GM18507 (cell line): ENCODE data around the gene PDSS2.
A peak's percentile ranks its signal among the peaks of the same experiment; 100 is the strongest.

Experiments
- DNase-seq: peaks from one replicate; pipeline ENCODE4 v3.0.0; 2011; ENCODE audit warnings: low read depth; ENCODE audit not compliant: insufficient read length; ENCODE audit errors: extremely low spot score
- FAIRE-seq: peaks from 2 replicates; lab custom pipeline; 2011; peaks lifted over from hg19 to GRCh38; lab: Jason Lieb, UNC

PDSS2 gene

GRCh38 chr6:107244742-107245480, 214.5 kb downstream of the PDSS2 start:
- DNase-seq: no peak
- no peak for FAIRE-seq

DNA sequence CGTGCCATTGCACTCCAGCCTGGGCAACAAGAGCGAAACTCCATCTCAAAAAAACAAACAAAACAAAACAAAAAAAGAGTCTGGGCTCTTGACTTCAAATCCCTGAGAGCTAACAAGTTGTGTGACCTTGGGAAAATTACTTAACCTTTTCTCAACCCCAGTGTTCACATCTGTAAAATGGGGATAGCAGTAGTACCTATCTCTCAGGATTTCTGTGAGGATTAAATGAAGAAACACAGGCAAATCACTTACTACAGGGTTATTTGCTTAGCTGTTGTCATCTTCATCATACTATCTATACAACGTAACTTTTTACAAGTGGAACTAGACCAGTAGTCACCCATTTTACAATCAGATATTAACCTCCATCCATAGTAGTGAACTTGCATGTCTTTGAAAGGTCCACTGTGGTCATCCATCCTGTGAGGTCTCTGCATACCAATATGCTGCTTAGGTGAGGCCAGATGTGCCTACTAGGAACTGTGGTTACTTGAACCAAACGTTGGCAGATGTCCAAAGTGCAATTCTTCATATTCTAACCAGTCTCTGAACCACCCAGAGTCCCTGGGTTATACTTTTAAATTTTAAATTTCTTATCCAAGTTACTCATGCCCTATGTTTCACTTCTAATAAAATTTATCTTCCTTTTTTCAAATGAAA, 215.2 kb downstream of the PDSS2 start:
- no peak for DNase-seq
- peak; percentile 56 for FAIRE-seq

DNA sequence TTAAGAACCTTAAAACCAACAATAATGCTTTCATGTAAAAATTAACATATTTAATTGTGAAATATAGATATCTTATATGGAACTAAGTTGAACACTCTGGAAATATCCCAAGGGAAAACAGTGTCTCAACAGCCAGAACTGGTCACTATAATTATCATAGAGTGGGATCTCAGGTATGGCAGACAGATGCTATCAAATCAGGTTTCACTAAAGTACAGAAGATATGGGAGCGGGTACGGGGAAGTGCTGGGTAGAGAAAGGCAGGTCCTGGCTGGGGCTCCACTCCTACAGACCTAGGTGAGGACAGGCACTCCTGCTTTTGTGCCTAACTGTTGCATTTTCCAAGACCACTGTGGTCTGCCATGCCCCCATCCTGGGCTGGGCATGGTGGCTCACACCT, 215.9 kb downstream of the PDSS2 start:
- FAIRE-seq: no peak
- DNase-seq: no peak

- FAIRE-seq: no peak
- DNase-seq: no peak
Observed at GRCh38 chr6:107237992-107238660, 221.2 kb downstream of the PDSS2 start.

DNA sequence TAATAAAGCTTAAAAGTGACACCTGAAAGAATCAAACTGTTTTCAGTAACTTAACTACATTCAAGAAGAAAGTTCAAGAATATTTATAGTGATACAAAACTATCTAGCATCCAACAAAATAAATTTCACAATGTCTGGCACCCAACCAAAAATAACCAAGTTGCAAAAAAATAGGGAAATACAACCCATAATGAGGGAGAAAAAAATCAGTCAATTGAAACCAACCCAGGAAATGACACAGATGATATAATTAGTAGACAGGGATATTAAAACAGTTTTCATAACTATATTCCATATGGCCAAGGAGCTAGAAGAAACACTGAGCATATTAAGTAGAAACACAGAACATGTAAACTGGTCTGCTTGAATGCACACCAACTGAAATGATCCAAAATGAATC, 223.9 kb downstream of the PDSS2 start:
- no peak for FAIRE-seq
- no peak for DNase-seq

DNA sequence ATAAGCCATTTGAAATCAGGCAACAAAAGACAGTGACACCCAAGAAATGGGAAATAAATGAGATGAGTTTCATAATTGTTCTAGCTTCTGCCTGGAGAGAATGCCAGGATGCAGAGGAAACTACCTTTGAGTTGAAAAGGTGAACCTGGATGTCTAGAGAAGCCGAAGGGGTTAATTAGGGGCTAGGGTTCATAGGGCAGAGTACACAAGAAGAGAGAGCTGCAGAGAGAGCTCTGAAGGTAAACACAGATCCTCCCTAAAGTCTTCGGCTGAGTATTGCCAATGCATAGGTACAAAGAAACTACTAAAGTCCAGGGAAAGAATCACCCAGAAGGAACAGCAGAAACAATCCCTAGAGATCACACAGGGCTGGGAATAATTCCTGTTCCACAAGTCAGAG, 224.4 kb downstream of the PDSS2 start:
- DNase-seq: no peak
- no peak for FAIRE-seq

DNA sequence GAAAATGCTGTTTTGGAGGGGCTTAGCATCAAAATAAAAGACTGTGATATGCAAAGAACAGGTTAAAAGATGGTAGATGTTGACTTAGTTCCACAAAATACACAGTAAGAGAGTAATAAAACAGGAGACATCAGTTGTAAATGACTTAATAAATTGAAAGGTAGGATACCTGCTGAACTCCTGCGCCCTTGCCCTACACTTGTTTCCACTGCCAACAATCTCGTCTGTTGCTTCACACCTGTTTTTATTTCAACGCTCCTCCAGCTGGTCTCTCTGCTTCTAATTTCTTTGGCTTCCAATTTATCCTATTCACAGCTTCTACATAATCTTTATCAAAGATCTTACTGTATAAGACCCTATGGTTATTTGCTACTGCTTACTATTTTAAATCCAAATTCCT, 228.1 kb downstream of the PDSS2 start:
- FAIRE-seq (no peak), DNase-seq (no peak)

- DNase-seq (no peak), FAIRE-seq (no peak)
Observed at GRCh38 chr6:107230448-107230847, 228.9 kb downstream of the PDSS2 start.

DNA sequence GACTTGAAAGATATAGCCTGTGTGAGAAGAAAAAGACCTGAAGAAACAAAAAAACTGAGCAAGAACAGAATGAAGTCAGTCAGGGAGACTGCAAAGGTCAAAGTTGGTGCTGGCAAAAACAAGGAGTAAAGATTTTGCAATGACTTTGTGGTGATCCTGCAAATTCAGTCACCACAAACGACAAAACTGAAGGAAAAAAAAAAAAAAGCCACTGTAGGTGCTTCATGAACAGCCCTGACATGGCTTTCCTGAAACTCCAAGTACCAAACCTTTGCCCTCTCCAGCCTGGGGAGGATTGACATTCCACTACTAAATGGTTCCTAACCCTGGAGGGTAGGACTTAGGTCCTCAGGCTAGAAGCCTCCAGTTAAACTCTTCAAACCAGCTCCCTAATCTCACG, 229.3 kb downstream of the PDSS2 start:
- FAIRE-seq (no peak), DNase-seq (no peak)

DNA sequence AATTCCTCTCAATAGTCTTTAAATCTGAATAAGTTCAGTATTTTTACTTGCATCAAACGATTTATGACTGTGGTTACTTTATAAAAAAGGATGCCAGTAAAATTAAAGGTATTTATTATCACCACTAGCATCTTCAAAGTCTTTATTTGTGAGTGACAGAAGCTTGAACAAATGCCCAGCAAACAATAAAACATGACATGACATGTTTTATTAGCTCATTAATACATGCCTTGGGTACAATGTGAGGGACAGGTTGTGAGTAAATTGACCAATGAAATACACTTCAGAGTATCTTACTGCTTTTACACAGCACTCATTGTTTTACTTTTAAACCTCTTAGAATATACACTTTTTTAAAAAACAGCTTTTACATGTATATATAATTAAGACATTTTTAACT, 230.6 kb downstream of the PDSS2 start:
- no peak for DNase-seq
- no peak for FAIRE-seq

DNA sequence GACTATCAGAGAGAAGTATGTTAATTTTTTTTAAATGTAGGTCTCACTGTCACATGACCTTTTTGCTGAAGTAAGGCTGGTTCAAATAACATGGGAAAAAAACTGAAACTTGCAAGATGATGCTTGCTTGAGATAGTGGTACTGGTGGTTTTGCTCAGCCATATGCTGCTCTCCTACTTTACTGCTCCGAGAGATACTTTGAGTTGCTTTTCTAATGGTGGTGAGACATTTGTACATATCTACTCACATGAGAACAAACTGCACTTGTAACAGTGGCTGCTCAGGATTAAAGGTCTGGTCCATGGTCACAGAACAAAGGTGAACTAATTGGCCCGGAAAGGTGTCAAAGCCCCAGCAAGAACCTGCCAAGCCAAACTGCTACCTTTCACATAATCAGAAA, 237.8 kb downstream of the PDSS2 start:
- FAIRE-seq: no peak
- no peak for DNase-seq

DNA sequence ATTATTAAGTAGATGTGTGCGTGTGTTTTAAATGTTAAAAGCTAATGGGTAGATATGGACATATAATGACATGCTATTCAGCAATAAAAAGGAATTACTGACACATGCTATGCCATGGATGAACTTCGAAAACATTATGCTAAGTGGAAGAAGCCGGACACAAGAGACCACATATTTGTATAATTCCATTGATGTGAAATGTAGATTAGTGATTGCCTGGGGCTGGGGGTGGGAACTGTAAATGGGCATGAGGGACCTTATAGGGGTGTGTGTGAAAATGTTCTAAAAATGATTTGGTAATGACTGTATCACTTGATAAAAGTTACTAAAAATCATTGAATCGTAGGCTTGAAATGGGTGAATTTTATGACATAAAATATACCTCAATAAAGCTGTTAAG, 239.5 kb downstream of the PDSS2 start:
- FAIRE-seq (peak; percentile 59), DNase-seq (no peak)

- no peak for FAIRE-seq
- no peak for DNase-seq
Observed at GRCh38 chr6:107218142-107218541, 241.2 kb downstream of the PDSS2 start.

DNA sequence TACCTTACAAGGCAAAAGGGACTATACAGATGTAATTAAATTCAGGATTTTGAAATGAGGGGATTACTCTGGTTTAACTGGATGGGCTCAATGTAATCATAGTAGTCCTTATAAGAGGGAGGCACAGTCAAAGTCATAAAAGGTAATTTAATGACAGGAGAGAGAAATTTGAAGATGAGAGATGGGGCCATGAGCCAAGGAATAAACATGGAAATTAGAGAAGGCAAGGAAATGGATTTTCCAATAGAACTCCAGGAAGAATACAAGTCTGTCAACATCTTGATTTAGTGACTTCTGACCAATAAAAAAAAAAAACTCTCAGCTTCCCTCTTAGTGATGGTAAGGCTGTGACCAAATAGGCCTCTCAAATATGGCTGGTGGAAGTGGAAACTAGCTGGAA, 242.1 kb downstream of the PDSS2 start:
- no peak for DNase-seq
- no peak for FAIRE-seq

- FAIRE-seq: no peak
Observed at GRCh38 chr6:107216197-107216933, 243.0 kb downstream of the PDSS2 start.

GRCh38 chr6:107215334-107215733, 244.0 kb downstream of the PDSS2 start:
- DNase-seq: no peak
- no peak for FAIRE-seq

More at GRCh38 chr6:107216197-107216933, 243.0 kb downstream of the PDSS2 start:
- no peak for DNase-seq

GRCh38 chr6:107214655-107215054, 244.7 kb downstream of the PDSS2 start:
- no peak for FAIRE-seq

DNA sequence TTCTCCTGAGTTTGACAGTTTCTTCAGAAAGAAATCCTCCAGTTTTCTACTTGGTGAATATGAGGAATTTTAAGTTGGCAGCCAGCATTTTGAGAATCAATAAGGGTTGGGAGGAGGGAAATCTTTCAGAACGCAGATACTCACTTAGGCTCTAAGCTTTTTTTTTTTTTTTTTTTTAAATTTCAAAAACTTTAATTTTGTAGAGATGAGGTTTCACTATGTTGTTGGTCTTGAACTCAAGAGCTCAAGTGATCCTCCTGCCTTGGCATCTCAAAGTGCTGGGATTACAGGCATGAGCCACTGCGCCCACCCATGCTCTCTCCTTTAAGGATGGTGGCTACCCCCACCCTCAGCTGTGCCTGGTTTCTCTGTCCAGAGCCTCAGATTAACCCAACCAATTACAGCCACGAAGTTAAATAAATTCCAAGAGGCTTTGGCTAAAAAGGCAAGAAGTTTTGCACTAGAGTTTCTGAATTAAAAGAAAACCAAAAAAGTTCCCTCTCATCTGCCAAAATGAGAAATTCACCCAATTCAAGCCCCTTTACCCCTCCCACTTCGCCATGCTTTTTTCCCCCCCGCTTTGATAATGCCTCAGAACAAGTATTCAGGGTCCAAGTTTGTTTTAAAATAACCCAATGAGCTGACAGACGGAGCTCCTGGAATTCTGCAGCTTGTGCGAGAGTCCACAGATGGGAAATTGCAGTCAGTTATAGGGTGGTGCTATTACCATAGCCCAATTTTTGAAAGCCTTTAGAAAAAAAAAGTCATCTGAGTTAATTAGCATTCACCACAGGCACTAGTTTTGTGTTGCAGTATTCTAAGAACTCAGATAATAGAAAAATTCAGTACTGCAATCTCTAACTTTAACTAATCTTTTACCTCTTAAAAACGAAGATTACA, 249.7 kb downstream of the PDSS2 start:
- FAIRE-seq (no peak), DNase-seq (no peak)

More at GRCh38 chr6:107214655-107215054, 244.7 kb downstream of the PDSS2 start:
- DNase-seq: no peak

GRCh38 chr6:107207251-107207873, 252.0 kb downstream of the PDSS2 start:
- FAIRE-seq (no peak), DNase-seq (no peak)
